ENCODE results near the gene SYNE1.
"Not testable (repeated sequence)": the region's sequence is repeated elsewhere in the genome, so short reads cannot be mapped to it uniquely, and the experiment has no call there.

The SYNE1 gene, protein sequence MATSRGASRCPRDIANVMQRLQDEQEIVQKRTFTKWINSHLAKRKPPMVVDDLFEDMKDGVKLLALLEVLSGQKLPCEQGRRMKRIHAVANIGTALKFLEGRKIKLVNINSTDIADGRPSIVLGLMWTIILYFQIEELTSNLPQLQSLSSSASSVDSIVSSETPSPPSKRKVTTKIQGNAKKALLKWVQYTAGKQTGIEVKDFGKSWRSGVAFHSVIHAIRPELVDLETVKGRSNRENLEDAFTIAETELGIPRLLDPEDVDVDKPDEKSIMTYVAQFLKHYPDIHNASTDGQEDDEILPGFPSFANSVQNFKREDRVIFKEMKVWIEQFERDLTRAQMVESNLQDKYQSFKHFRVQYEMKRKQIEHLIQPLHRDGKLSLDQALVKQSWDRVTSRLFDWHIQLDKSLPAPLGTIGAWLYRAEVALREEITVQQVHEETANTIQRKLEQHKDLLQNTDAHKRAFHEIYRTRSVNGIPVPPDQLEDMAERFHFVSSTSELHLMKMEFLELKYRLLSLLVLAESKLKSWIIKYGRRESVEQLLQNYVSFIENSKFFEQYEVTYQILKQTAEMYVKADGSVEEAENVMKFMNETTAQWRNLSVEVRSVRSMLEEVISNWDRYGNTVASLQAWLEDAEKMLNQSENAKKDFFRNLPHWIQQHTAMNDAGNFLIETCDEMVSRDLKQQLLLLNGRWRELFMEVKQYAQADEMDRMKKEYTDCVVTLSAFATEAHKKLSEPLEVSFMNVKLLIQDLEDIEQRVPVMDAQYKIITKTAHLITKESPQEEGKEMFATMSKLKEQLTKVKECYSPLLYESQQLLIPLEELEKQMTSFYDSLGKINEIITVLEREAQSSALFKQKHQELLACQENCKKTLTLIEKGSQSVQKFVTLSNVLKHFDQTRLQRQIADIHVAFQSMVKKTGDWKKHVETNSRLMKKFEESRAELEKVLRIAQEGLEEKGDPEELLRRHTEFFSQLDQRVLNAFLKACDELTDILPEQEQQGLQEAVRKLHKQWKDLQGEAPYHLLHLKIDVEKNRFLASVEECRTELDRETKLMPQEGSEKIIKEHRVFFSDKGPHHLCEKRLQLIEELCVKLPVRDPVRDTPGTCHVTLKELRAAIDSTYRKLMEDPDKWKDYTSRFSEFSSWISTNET (N-terminal part only)

DNA sequence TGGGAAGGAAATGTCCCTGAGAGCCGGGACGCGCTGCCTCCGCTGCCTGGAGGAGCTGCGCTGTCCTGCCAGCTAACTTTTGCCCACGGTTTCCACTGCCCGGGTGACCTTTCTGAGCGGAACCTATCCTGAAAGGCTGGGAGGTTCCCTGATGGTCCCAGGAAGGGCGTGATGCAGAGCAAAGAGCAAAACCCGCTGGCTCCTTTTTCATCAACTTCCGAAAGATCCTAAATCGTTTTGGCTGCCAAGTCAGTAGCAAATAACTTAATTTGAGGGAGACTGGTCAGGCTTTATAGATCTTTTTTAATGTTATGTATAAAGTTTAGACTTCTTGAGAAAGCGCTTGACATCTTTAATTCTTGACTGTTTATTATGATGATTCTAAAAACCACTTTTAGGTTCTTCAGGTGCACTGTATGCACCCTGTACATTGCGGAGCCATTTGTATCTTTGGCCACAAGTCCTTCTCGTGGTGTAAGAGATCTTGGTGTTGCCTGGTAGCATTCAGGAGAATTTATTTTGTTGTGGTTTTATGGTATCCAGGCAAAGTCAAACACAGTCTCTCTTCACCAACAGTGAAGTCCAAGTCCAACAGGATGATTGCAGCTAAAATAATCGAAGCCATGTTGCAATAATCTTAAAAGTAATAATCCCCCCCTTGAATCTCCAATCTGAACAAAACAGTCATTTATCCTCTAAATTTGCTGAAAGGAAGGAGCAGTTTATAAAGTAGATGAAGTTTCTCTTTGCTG is at the start of gene SYNE1:
SYNE1 (minus strand) TSS at position 67 of the 752 bp plus-strand sequence. CDS start 9,031 bp downstream, outside the sequence.
- no peak for DNase-seq (ENCODE audit: low read depth)

GRCh38 chr6:152685819-152686218 is 48.7 kb upstream of the SYNE1 start:
- no peak for DNase-seq (ENCODE audit: low read depth)

DNA sequence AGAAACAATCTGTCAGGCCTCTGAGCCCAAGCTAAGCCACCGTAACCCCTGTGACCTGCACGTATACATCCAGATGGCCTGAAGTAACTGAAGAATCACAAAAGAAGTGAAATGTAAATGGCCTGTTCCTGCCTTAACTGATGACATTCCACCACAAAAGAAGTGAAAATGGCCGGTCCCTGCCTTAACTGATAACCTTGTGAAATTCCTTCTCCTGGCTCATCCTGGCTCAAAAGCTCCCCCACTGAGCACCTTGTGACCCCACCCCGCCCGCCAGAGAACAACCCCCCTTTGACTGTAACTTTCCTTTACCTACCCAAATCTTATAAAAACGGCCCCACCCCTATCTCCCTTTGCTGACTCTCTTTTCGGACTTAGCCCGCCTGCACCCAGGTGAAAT is 45.8 kb upstream of the SYNE1 start:
- DNase-seq (ENCODE audit: low read depth) = not testable (repeated sequence)

DNA sequence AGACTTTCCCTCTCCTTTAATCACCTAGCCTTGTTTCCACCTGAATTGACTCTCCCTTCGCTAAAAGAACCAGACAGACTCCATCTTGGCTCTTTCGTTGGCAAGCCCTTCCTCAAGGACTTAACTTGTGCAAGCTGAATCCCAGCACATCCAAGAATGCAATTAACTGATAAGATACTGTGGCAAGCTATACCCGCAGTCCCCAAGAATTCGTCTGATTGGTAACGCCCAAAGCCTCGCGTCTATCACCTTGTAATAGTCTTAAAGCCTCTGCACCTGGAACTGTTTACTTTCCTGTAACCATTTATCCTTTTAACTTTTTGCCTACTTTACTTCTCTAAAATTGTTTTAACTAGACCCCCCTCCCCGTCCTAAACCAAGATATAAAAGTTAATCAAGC is 45.0 kb upstream of the SYNE1 start:
- DNase-seq (ENCODE audit: low read depth) = no peak

DNA sequence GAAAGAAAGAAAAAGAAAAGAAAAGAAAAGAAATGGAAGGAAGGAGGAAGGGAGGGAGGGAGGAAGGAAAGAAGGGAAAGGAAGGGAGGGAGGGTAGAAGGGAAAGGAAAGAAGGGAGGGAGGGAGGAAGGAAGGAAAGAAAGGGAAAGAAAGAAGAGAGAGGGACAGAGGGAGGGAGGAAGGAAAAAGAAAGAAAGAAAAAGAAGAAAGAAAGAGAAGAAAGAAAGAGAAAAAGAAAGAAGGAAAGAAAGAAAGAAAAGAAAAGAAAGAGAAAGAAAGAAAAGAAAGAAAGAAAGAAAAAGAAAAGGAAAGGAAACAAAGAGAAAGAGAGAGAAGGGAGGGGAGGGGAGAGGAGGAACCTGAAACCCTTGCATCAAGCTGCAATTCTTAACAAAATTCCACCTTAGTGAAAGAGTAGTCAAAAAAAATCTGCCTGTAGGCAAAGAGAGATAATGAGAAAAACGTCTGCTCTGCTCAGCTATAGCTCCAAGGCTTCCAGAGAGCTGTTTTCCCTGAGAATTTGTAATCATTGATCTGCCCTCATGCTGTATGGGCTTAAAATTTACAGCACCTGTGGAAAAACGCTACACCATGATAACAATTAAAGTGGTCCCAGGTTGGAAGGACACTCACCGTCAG is 43.8 kb upstream of the SYNE1 start:
- DNase-seq (ENCODE audit: low read depth) = no peak

DNA sequence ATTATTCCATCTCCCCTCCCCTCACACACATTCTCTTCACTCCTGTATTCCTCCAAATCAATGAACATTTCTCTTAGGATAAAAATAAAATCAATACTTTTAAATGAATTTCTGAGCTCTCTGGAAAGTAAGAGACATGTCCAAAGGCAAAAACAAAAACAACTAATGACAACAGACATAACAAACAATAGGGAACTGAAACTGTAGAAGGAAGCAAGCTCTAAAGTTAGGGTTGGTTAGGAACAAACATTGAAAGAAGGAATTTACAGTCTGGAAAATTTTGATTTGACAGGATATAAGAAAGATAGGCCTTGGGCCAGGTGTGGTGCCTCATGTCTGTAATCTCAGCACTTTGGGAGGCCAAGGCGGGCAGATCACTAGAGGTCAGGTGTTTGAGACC is 43.0 kb upstream of the SYNE1 start:
- DNase-seq (ENCODE audit: low read depth) = no peak

DNA sequence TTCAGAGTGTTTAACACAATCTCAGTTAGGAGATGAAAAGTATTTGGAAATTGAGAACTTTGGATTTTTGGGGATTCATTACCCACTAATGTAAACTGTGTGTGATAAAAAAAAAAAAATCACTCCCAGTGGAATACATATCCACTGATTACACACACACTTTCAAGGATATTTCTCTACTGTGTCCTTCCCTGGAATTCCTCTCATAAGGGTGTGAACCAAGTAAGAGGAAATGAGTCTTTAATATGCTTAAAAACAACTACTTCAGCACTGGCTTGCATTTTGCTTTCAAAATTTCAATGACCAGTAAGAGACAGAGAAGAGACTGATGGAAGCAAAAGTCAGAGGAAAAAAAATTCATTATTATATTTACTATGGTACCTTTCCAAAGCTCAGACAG is 36.1 kb upstream of the SYNE1 start:
- DNase-seq (ENCODE audit: low read depth) = no peak

DNA sequence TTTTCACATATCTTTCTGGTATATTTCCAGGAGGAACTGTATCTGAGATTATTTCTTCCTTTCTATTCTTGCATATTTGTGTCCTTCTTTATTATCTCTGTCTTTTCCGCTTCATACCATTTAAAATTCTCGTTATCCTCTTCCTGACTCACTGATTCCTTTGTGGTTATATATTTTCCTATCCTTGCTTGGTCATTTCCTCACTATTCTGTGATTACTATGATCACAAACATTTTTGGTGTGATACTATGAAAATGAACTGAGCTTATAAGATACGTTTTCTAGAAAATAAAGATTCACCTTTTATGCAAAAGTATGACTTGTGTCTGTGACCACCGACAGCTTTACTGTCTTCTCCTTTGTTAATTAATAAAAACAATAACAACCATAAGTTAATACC is 34.0 kb upstream of the SYNE1 start:
- DNase-seq (ENCODE audit: low read depth) = no peak

- peak; percentile 28 for DNase-seq (ENCODE audit: low read depth)
Observed at GRCh38 chr6:152669895-152670294, 32.7 kb upstream of the SYNE1 start.

DNA sequence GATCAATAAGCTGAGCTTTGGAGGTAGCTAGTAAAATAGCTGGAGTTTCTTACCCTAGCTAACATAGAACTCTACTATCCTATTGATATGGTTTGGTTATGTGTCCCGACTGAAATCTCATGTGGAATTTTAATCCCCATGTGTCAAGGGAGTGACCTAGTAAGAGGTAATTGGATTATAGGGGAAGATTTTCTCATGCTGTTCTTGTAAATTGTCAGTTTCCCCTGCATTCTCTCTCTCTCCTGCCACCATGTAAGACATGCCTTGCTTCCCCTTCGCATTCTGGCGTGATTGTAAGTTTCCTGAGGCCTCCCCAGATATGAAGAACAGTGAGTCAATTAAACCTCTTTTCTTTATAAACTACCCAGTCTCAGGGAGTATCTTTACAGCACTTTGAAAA is 24.6 kb upstream of the SYNE1 start:
- DNase-seq (ENCODE audit: low read depth) = no peak

DNA sequence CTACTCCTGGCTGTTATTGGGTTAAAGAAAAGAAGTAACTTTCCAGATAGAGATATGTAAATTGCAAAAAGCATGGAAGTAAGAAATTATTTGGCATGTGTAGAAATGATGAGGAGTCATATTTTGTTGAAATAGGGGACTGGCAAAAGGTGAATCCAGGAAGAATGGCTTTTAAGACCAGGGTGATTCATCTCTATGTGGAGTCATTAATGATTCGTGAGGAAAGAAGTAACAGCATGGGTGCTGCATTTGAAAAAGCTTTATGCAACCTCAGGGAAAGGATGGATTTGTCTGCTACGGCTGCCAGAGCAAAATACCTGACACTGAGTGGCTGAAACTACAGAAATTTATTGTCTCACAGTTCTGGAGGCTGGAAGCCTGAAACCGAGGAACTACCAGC is 14.8 kb upstream of the SYNE1 start:
- no peak for DNase-seq (ENCODE audit: low read depth)

DNA sequence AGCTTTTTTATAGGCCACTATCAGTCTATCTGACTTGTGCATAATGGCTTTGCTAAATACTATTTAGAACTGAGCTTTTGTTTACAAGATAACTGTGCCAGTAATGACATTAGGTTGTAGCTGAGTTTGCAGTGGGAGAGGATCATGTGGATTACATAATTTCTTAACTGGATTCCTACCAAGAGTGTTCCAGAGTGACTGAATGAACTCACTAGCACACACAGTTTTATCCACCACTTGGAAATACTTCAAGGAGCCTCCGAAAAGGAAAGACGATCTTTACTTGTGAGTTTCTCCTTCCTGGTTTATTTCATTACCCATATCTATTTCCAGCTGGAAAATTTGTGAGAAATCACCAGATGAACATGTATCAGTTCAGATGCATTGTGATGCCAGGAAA is 10.9 kb upstream of the SYNE1 start:
- DNase-seq (ENCODE audit: low read depth) = no peak

GRCh38 chr6:152646732-152647131 is 9.6 kb upstream of the SYNE1 start:
- DNase-seq (ENCODE audit: low read depth) = not testable (repeated sequence)

- peak; percentile 32 for DNase-seq (ENCODE audit: low read depth)
Observed at GRCh38 chr6:152642578-152643375, 5.6 kb upstream of the SYNE1 start.

- DNase-seq (ENCODE audit: low read depth) = no peak
Observed at GRCh38 chr6:152636609-152637295, 410 bp downstream of the SYNE1 start.

DNA sequence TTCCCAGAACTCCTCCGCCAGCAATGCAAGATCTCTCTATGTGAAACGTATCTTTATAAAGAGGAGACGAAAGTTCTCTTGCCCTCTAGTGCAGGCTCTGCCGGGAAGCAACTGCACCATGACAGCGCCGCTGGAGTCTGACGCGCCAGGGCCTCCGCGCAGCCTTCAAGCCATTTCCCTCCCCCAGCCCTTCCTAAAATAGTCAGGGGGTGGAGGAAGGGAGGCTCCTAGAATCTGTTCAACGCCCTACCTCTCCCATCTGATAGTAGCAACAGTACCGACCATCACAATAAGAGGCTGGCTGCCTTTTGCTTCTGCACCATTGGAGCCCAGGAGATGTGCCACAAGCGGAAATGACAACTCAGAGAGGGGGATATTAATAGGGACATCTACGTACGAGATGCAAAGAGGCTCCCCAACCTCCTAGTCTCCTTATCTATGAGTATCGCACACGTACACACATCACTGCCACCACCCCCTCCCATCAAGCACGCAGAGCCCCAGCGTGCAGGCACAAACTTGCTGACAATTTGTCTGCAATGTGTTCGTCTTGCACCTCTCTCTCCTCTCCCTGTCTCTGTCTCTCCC is 1.0 kb downstream of the SYNE1 start:
- DNase-seq (ENCODE audit: low read depth) = no peak

DNA sequence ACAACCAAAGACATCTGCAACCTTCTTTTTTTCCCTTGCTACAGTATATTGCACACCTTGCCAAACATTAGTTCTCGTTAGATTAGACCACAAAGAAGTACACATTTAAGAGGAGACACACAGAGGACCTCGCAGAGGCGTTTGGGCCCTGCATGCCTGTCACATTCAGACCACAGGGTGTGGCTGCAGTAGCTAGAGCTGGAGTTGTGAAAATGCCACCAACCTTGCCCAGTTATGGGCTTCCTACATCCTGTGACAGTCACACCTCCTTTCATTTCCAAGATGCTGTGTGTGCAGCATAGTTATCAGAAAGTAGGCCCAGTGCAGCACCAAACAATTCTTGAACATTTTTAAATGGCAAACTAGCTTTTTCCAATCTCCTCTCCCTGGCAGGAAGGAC is 2.4 kb downstream of the SYNE1 start:
- no peak for DNase-seq (ENCODE audit: low read depth)

- no peak for DNase-seq (ENCODE audit: low read depth)
Observed at GRCh38 chr6:152632121-152632782, 4.9 kb downstream of the SYNE1 start.

- no peak for DNase-seq (ENCODE audit: low read depth)
Observed at GRCh38 chr6:152631376-152631775, 5.8 kb downstream of the SYNE1 start.
